Jurkat, Clone E6-1 (cell line): Measurements from ENCODE around the gene TRIO.

Source experiments
- DNase-seq: peaks from one replicate; pipeline ENCODE4 v3.0.0-alpha.2; 2011; ENCODE audit warnings: low read depth, low spot score
- H3K4me3 ChIP-seq: 2 replicates; pipeline ENCODE4 v1.5.1; 2011; ENCODE audit warnings: mild to moderate bottlenecking, low read length, control low read depth, moderate library complexity

TRIO gene

GRCh38 chr5:14178671-14179211 is 35.6 kb downstream of the TRIO start:
- no peak overlapping the region for H3K4me3 ChIP-seq
- DNase-seq: no peak

GRCh38 chr5:14179446-14179845 is 36.3 kb downstream of the TRIO start:
- no peak for DNase-seq
- H3K4me3 ChIP-seq: no peak overlapping the region

GRCh38 chr5:14180437-14180836 is 37.3 kb downstream of the TRIO start:
- H3K4me3 ChIP-seq: no peak overlapping the region
- no peak for DNase-seq

- H3K4me3 ChIP-seq: no peak overlapping the region
- no peak for DNase-seq
Observed at GRCh38 chr5:14181299-14181968, 38.3 kb downstream of the TRIO start.

- H3K4me3 ChIP-seq: no peak overlapping the region
- no peak for DNase-seq
Observed at GRCh38 chr5:14182761-14183160, 39.6 kb downstream of the TRIO start.

- no peak for DNase-seq
- H3K4me3 ChIP-seq: no peak overlapping the region
Observed at GRCh38 chr5:14183187-14183939, 40.2 kb downstream of the TRIO start.

- no peak overlapping the region for H3K4me3 ChIP-seq
- DNase-seq: no peak
Observed at GRCh38 chr5:14184082-14184481, 40.9 kb downstream of the TRIO start.

GRCh38 chr5:14184725-14185124 is 41.6 kb downstream of the TRIO start:
- no peak for DNase-seq
- no peak overlapping the region for H3K4me3 ChIP-seq

- no peak overlapping the region for H3K4me3 ChIP-seq
- no peak for DNase-seq
Observed at GRCh38 chr5:14185326-14186058, 42.4 kb downstream of the TRIO start.

- H3K4me3 ChIP-seq: no peak overlapping the region
- DNase-seq: no peak
Observed at GRCh38 chr5:14186059-14186830, 43.1 kb downstream of the TRIO start.

- no peak for DNase-seq
- no peak overlapping the region for H3K4me3 ChIP-seq
Observed at GRCh38 chr5:14187157-14187556, 44.0 kb downstream of the TRIO start.

GRCh38 chr5:14187660-14188059 is 44.5 kb downstream of the TRIO start:
- no peak for DNase-seq
- no peak overlapping the region for H3K4me3 ChIP-seq

GRCh38 chr5:14188778-14189177 is 45.6 kb downstream of the TRIO start:
- DNase-seq: no peak
- no peak overlapping the region for H3K4me3 ChIP-seq

- no peak for DNase-seq
- no peak overlapping the region for H3K4me3 ChIP-seq
Observed at GRCh38 chr5:14189680-14190079, 46.5 kb downstream of the TRIO start.

- no peak for DNase-seq
- H3K4me3 ChIP-seq: no peak overlapping the region
Observed at GRCh38 chr5:14190194-14191164, 47.3 kb downstream of the TRIO start.

- no peak overlapping the region for H3K4me3 ChIP-seq
- no peak for DNase-seq
Observed at GRCh38 chr5:14191325-14191724, 48.2 kb downstream of the TRIO start.

GRCh38 chr5:14193496-14193895 is 50.4 kb downstream of the TRIO start:
- no peak overlapping the region for H3K4me3 ChIP-seq
- DNase-seq: no peak

- DNase-seq: no peak
- no peak overlapping the region for H3K4me3 ChIP-seq
Observed at GRCh38 chr5:14195588-14195987, 52.4 kb downstream of the TRIO start.
